ENCODE measurements around the gene FEN1.

FEN1 gene

DNA sequence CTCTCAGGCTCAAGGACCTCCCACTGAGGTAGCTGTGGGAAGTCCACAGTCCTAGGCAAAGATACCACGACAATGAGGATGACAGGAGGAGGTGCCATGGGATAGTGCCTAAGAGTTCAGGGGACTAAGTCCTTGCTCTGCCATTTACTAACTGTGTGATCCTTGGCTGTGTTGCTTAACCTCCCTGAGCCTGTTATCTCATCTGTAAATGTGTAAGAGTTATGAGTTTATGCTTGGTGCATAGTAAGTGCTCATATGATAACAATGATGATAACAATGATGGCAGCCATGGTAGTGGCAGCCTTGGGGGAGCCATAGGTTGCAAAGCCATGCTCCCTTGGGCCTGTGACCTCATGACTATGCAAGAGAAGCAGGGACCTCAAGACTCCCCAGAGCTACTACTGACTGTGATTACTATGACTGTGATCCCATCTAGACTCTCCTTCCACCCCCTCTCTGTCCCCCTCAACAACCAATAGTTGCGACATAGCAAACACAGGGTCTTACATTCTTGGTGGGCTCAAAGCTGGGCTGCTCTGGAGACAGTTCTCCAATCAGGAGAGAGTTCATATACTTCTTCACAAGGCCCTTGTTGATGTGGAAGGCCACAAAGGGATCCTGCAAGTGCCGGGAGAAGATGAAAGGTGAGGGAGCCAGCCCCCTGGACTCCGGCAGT is 20.2 kb downstream of the FEN1 start:
- no peak for DNase-seq (ENCODE audit: low read depth)
- TF ChIP-seq, protein P1, sequence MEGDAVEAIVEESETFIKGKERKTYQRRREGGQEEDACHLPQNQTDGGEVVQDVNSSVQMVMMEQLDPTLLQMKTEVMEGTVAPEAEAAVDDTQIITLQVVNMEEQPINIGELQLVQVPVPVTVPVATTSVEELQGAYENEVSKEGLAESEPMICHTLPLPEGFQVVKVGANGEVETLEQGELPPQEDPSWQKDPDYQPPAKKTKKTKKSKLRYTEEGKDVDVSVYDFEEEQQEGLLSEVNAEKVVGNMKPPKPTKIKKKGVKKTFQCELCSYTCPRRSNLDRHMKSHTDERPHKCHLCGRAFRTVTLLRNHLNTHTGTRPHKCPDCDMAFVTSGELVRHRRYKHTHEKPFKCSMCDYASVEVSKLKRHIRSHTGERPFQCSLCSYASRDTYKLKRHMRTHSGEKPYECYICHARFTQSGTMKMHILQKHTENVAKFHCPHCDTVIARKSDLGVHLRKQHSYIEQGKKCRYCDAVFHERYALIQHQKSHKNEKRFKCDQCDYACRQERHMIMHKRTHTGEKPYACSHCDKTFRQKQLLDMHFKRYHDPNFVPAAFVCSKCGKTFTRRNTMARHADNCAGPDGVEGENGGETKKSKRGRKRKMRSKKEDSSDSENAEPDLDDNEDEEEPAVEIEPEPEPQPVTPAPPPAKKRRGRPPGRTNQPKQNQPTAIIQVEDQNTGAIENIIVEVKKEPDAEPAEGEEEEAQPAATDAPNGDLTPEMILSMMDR (conservative IDR thresholded peaks at IDR 0.05; ENCODE audit: low read depth, low read length): no peak
- H3K4me3 ChIP-seq (ENCODE audit: low read length): no peak overlapping the region

DNA sequence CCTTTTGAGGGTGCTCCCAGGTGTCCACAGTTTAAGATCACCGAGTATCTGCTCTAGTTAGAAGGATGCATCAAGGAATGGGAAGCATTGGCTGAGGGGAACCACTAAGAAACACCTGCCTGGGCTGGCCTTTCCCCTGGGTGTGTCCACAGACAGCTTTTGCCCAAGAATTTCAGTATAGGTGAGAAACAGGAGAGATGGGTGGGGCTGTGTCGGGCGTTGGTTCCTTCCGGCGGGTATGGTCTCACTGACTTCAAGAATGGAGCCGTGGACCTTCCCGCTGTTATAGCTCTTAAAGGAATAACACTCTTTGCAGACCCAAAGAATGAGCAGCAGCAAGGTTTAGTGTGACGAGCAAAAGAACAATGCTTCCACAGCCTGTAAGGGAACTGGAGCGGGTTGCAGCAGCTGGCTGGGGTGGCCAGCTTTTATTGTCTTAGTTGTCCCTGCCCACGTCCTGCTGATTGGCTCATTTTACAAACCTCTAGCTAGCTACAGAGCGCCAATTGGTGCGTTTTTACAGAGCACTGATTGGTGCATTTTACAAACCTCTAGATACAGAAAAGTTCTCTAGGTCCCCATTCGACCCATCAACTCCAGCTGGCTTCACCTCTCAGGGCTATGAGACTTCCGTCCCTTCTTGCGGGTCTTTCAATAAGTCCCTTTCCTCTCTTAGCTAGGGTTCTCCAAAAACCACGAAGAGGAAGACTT is 21.7 kb downstream of the FEN1 start:
- no peak for DNase-seq (ENCODE audit: low read depth)
- TF ChIP-seq, protein P1 (conservative IDR thresholded peaks at IDR 0.05; ENCODE audit: low read depth, low read length): no peak
- H3K4me3 ChIP-seq (ENCODE audit: low read length): peak overlapping the region; percentile 77

DNA sequence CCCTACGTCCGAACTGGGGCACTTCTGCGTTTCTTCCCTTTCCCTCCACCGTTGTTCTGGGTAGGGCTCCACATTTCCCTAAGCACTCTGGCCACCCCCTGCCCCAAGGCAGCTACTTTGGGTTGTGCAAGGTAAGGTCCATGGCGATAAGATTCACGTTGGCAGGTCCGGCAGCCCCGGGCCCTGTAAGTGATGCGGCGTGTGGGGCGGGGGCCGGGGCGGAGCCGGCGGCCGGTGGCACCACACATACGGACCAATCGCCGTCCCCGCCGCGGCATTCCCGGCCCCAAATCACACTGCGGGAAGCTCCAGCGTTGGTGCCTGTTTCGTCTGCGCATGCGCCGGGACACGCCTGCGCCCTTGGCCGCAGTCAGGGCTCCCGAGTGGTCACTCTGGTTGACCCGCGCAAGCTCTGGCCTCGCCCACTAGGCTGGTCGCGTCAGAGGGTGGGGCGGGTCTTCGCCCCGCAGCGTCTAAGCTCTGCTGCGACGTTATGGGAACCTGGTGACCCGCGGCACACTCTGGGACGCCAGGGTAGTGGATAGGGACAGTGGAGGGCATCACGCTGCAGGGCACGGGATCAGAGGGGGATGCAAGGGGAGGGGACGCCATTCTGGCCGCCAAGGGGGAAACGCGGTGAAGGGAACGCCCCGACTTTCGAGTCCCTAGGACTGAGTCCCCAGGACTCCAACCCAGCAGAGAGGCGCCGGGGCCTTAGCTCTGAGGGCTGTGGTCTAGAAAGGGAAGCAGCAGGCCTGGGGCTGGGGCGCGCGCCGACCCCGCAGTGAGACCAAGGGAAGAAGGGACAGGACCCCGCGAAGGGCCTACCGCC is 22.5 kb downstream of the FEN1 start:
- TF ChIP-seq, protein P1 (conservative IDR thresholded peaks at IDR 0.05; ENCODE audit: low read depth, low read length): no peak
- peak; percentile 88 for DNase-seq (ENCODE audit: low read depth)
- peak overlapping the region; percentile 77 for H3K4me3 ChIP-seq (ENCODE audit: low read length)

DNA sequence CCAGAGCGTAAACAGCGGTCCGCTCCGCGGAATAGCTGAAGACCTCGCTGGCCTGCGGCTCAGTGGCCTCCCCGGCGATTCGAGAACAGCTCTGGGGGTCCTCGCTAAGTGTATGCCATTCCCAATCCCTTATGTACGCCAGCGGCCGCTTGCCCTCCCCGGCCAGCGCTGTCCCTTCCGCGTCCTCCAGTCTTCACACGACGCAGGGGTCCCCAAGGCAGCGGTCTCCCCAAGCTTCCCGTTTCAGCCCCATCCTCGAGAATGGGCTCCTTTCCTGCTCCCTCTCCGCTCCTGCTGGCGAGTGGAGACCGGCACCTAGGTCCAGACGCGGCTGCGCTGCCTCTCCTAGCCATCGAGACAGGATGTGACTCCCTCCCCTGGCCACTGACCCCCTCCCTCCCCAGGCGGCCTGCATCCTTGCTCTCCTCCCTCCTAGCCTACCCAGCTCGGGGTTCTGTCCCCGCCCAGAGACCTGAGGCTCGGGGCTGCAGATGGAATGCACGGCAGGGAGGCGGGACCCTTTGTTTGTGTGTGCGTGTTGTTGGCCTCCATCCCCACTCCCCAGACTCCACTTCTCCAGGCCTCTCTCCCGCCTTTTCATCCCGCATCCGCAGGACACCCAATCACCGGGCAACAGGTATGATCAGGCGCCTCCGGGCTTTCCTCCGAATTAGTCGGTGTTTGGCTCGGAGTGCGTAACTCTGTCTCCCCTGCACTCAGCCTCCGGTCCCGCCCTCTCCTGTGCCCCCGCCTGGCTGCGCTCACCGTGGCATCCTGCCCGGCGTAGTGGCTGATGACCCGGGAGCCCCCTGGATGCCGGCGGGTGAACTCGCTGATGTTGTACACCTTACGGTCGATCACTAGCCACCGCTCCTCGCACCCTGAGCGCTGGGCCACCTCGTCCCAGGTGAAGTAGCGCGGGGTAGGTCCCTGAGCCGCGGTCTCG is 23.4 kb downstream of the FEN1 start:
- TF ChIP-seq, protein P1 (conservative IDR thresholded peaks at IDR 0.05; ENCODE audit: low read depth, low read length): peak; percentile 20
- DNase-seq (ENCODE audit: low read depth): peak; percentile 59
- peak overlapping the region; percentile 77 for H3K4me3 ChIP-seq (ENCODE audit: low read length)

DNA sequence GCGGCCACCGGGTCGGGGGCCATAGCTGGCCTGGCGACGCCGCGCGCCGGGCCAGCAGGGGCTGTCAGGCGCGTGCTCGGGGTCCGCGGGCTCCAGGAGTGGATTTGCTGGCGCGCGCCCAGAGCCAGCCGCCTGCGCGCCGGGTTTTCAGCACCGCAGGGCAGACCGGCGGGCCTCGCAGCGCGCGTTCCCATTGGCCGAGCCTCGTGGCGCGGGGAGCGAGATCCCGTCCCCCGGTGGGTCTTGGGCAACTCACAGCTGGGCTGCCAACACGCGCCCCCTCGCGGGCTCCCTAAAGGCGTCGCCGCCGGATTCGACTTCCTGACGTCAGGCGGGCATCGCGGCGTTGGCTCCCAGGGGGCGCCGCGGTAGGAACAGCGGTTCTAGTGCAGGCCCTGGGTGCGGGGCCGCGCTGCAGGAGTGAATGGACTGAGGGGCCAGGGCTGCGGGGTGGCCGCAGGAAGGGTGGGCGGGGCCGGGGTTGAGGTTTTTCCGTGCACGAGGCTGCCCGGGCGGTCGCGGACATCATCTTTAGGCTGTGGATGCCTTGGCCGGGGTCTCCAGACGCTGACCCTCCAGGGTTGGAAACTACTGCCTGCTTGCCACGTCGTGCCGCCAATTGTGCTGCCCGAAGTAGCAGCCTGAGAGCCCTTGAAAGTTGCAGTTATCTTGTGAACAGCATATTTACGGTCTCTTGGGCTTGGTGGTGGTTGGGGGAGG is 24.2 kb downstream of the FEN1 start, which contains the start of gene FADS1:
Gene FADS1, minus strand, starts transcription at position 268 of the 720 bp plus-strand sequence. Its CDS starts 74 bp downstream, at position 194.
- peak; percentile 87 for DNase-seq (ENCODE audit: low read depth)
- TF ChIP-seq, protein P1 (conservative IDR thresholded peaks at IDR 0.05; ENCODE audit: low read depth, low read length): peak; percentile 63
- peak within 1 kb of the TSS; percentile 77 for H3K4me3 ChIP-seq (ENCODE audit: low read length)
